Lower leg skin (tissue), 3 donors: ENCODE data around the gene DGKK.

Source experiments
- CTCF ChIP-seq, 3 donors: fragments of 450-650 bp; IDR thresholded peaks; one replicate each; pipeline ENCODE4 v1.5.1; 2016; ENCODE audit warnings: antibody characterized with exemption in 3 of 3, mild to moderate bottlenecking in 3 of 3, moderate library complexity in 2 of 3
- POLR2A ChIP-seq, 2 donors: fragments of 450-650 bp; IDR thresholded peaks; one replicate each; pipeline ENCODE4 v1.6.1; 2016 to 2017; ENCODE audit warnings: antibody characterized with exemption in 2 of 2, mild to moderate bottlenecking in 1 of 2, moderate library complexity in 1 of 2

GRCh38 chrX:50442426-50443116, 28.1 kb downstream of the DGKK start:
- no peak for TF ChIP-seq POLR2A (IDR thresholded peaks at IDR 0.05)
- TF ChIP-seq CTCF (IDR thresholded peaks at IDR 0.05) = no peak
